ENCODE measurements around the gene HIBCH.
"Not testable (repeated sequence)": the region's sequence is repeated elsewhere in the genome, so short reads cannot be mapped to it uniquely, and the experiment has no call there.

HIBCH gene, protein sequence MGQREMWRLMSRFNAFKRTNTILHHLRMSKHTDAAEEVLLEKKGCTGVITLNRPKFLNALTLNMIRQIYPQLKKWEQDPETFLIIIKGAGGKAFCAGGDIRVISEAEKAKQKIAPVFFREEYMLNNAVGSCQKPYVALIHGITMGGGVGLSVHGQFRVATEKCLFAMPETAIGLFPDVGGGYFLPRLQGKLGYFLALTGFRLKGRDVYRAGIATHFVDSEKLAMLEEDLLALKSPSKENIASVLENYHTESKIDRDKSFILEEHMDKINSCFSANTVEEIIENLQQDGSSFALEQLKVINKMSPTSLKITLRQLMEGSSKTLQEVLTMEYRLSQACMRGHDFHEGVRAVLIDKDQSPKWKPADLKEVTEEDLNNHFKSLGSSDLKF

DNA sequence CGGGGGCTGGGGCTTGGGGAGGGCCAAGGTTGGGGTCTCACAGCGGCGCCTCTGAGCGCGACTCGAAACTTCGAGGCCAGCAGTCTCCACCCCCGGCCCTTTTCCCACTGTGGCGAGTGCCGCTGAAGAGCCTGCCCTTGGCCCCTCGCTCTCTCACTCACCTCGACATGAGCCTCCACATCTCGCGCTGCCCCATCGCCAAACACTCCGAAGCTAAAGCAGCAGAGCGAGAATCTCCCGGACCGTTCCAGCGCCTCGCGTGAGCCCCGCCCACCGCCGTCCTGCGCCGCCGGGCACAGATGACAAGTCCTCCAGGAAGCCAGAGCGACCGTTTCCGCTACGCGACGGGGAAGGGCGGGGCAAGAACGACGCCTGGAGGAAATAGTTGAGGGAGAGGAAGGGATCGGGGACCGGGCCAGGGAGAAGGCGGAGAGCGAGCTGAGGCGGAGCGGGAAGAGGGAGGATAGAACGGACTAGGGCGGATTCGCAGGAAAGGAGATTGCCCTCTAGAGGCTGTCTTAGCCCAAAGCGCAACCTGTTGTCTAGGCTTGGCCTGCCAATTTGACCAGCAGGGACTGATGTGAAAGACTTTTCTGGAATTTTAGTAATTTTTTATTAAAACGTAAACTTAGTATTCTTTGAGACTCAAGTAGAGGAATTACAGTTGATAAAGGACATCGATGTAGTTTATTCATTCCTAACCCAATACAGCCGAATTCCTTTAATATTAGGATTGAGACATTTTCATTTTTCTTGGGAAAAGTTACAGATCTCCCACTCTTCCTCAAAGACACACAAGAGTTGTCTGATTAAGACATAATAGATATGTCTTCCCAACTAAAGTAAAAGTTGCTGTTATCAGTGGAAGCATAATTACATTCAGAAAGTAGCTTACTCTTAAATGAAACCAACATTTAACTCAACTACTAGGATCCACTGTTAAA lies at the start of gene HIBCH:
Gene HIBCH (minus strand): TSS at position 272 of the 944 bp plus-strand sequence. CDS start 76 bp downstream, at position 196.
- DNase-seq, result peak; percentile 95 to 97

DNA sequence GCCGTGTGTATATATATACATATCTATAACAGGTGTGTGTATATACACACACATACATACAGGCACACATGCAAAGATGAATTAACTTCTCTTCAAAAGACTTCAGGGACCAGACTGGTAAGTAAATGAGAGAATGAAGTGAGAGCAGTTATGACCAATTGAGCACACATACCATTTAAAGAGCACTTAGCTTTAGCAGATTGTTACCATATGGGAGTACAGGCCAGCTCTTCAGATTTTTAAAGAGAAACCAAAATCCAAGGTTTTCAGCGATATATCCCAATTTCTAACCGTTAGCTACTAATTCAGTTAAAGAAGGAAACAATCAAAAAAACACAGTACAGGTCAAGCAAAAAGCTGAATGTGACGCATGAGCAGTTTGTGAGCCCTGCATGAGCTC lies 47.5 kb upstream of the HIBCH start:
- no peak for DNase-seq

DNA sequence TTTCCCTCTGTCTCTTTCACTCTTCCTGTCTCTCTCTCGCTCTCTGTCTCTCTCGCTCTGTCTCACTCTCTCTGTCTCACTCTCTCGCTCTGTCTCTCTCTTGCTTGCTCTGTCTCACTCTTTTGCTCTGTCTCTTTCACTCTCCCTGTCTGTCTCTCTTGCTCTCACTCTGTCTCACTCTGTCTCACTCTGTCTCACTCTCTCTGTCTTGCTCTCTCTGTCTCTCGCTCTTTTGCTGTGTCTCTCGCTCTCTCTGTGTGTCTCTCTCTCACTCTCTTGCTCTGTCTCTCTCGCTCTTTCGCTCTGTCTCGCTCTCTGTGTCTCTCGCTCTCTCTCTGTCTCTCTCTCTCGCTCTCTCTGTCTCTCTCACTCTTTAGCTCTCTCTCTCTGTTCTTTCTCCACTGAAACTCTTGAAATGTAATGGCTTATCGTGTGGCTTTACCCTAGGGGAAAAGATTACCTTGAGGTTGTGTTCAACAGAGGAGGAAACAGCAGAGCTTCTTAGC lies 46.7 kb upstream of the HIBCH start:
- DNase-seq, result no peak

DNA sequence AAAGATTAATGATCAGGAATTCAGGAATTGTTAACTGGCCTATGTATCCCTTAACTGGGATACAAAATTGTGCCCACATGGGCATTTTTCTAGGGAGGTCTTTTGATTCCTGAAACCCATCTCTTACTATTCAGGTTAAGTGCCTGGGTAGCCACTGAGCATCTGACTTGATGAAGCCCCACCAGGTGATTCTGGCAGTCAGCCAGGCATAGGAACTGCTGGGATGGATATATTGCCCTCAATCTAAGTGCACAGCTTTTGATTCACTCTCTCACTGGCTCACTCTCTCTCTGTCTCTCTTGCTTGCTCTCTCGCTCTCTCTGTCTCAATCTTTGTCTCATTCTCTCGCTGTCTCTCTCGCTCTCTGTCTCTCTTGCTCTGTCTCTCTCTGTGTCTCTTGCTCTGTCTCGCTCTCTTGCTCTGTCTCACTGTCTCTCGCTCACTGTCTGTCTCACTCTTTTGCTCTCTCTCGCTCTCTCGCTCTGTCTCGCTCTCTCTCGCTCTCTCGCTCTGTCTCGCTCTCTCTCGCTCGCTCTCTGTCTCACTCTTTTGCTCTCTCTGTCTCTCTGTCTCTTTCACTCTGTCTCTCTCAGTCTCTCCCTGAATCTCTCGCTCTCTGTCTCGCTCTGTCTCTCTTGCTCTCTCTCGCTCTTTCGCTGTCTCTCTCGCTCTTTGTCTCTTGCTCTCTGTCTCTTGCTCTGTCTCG lies 46.0 kb upstream of the HIBCH start:
- DNase-seq, result no peak

DNA sequence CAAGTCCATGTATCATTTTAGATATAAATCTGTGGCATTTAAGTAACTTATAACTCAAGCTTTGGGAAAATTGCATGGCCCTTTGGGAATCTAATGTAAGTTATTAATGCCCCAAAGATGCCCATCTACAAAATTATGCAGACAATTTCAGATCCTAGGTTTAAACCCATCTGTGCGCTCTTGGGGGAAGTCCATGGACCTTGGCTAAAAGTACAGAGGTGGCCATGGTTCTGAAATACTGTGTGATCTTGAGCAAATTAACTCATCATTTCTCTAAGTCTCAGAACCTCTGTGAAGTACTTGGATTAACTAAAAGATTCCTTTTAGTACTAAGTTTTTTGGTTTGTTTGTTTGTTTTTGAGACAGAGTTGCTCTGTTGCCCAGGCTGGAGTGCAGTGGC lies 43.3 kb upstream of the HIBCH start:
- no peak for DNase-seq

DNA sequence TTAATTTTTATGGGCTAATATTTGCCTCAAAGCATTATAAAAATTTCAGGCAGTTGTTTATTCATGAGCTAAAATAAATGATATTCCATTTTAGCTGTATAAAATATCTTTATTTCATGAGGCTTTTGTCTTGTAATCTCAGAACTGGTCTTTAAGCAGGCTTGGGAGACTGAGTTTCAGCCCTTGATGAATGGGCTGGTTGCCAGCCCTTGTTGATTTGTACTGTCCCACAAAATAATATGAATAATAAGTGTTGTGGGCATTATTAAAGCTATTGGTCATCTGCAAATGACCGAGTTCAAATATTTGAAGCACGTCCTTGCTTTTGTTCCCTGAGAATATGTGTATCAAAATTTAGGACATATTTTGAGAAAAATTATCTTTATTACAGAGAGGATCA lies 41.9 kb upstream of the HIBCH start:
- no peak for DNase-seq

DNA sequence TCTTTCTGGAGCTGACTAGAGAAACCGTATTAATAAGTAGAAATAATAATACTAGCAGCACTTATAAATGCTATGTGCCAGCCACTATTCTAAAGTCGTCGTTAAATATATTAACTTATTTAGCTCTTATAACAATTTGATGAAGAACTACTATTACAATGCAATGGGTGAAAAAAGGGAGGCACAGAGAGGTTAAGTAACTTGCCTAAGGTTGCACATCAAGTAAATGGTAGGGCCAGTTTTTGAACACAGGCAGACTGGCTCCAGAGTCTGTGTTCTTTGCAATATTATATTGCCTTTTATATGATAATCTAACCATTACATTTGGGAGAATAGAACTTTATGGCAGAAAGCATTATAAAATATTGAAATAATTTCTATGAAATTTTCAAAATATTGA lies 41.3 kb upstream of the HIBCH start:
- no peak for DNase-seq

DNA sequence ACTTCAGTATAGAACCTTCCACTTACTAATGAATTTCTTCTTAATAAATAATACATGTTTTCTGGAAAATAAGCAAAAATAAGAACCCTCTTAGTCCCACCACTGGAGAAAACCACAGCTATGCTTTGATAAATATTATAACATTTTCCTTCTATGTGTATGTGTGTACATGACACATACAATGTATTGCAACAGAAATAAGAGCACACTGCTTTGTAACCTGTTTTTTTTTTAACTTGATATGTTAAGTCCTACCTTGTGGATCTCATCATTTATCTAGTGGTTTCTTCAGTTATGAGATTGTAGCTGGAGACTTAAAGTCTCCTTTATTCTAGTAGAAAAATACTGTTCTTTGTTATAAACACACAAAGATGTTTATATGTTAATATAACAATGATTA lies 40.9 kb upstream of the HIBCH start:
- no peak for DNase-seq

DNA sequence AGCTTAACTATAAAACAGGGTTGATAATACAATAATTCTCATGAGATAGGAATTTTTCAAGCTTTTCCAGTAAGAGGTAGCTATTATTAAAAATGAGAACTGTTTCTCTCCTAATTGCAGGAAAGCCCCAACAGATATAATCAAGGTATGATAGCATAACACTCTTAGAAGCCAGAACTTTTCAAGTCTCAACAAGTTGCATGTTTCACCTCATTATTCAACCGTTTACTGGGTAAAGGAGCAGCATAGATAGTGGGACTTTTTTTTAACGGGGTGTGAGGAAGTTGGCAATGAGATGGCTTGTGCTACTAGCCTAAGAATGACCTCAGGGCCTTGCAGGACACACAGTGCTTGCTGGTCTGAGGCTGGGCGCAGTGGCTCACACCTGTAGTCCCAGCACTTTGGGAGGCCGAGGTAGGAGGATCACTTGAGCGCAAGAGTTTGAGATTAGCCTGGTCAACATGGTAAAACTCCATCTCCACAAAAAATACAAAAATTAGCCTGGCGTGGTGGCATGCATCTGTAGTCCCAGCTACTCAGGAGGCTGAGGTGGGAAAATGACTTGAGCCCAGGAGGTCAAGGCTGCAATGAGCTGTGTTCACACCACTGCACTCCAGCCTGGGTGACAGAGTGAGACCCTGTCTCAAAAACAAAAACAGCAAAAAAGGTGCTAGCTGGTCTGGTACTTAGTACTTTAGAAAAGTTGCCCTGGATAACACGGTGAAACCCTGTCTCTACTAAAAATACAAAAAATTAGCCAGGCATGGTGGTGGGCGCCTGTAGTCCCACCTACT lies 39.2 kb upstream of the HIBCH start:
- DNase-seq, result not testable (repeated sequence)

DNA sequence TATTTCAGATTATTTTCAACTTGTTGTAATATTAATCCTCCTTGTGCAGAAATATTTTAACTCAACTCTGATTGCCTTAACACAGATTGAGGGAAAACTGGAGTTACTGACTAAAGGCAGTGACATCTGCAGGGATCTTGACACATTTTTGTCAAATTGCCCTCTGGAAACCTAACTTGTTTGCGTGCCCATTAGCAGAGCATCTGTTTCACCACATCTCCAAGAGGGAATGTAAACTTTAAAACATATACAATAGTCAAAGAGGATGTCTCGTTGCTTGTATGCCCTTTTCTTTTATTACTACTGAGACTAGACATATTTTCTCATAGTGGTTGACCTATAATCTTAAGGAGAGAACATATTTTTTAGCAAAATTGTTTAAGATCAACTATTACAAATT lies 38.0 kb upstream of the HIBCH start:
- DNase-seq, result no peak

DNA sequence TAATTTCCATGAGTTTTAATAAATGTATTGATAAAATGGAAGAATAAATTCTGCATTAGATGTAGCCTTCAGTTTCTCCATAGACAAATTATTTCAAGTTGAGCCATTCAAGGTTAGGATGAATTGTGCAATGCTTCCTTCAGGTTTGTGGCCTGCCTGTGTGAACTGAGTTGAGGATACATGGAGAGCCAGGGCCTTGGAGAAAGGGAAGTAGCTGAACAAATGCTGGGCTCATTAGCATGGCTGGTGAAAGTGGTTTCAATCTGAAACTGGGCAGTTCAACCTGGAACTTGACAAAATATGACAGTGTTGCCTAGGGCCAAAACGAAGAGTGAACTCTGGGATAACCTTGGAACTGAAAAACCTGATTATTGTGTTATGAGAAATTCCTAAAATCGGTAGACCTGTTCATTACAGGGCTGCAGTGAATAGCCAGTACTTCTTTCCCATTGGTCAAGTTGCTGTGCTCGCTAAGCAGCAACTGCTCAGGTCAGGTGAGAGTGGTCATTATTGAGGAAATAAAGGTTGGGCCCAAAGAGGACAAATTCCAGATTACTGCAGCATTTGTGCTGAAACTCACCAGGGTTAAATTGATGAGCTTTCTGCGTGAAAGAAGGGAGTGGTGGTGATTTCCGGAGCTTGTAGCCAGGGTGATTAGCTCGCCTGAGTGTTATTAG lies 36.5 kb upstream of the HIBCH start:
- DNase-seq, result peak; percentile 88 to 90

DNA sequence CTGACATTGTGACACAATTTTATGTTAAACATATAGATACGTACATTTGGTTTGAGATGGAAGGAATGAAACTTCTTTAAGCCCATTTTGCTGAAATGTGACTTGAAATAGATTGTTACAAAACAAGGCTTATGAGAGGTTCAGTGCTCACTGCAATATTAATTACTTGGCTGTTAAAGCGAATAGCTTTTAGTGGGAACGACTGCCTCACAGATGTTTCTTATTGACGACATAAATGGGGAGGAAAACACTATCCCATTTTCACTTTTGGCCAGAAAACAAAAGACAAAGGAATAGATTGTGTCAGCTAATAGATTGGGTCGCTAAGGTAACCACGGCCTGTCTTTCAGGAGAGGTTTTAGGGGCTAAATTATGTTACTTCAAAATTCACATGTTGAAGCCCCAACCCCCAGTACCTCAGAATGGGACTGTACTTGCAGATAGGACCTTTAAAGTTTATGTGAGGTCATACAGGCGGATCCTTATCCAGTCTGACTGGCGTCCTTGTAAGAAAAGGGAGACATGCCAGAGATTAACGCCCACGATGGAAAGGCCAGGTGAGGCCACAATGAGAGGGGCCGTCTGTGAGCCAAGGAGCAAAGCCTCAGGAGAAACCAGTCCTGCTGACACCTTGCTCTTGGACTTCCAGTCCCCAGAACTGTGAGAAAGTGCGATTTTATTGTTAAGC lies 34.5 kb upstream of the HIBCH start:
- no peak for DNase-seq

DNA sequence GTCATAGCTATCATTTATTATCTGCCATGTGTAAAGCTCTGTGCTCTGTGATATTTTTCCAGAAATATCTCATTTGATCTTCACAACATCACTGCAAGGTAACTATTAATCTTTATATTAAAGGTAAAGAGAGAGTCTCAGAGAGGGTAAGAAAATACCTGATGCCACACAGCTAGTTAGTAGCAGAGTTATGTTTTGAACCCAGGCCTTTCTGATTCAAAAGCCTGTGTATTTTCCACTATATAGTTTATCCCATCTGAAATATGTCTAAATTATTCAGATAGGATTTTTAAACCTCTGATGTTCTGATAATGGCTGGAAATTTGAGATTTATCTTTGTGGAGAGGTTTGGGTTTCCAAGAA lies 33.9 kb upstream of the HIBCH start:
- DNase-seq, result no peak

DNA sequence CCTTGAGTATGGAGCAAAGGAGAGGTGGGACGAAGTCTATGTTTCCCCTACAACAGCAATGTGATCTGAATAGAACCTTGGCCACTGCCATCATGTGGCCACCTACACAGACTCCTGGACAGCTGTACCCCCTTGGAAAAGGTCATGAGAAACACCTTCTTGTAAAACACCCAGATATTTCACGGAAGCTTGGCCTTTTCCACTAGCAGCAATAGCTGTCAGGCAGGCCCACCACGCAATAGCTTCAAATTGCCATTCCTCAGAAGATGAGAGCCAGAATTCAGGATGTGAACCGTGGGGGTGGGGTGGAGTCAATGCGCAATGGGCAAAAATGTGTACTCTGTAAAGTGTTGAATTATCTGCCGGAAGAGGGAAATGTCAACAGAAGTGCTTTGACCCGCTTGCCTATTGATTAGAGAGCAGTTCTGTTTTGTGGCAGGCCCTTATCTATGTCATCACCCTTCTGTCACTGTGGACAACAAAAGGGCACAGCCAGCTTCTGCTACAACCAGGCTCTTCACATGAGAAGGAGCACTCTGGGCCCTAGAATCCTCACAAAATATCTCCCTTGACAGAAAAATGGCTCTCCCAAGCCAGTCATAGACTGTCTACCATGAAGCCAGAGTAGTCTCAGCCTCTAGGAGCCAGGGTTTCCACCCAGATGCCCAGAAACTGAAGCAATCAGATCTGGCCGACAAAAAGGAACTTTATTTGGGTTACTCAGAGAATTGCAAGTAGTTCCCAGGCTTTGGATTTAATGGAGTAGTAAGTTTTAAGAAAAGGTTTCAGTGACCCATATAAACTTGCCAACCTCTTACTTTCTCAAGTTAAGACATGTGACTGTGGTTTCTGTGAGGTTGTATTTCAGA lies 33.3 kb upstream of the HIBCH start:
- no peak for DNase-seq

DNA sequence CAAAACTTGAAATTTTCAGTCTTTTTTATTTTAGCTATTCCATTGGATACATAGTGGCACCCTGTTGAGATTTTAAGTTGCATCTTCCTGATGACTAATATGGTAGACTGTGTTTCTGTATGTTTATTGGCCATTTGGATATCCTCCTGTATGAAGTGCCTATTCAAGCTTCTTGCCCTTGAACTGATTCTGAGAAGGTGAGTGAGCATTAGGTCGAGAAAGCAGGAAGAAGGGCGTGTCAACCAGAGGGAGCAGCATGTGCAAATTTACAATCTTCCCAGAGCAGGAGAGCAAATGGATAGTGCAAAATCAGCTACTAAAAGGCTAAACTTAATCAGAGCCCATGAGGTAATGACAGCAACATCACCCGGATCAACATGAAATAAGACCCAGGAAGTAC lies 32.3 kb upstream of the HIBCH start:
- no peak for DNase-seq

DNA sequence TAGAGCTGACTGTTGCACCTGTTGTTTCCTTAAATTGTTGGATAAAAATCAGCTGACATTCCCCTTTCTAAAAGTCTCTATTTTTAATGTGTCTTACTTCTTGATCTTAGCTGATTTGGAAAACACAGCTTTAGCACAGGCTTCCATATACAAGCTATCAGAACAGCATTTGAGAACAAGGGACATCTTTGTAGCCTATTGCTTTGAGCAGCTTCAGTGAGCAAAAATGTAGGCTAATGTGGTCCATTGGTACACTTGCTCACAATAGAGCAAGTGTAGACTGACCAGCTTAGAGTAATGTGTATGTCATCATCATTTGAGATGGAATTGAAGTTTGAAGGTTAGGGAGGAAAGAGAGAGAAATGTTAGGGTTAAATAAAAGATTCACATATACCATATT lies 30.7 kb upstream of the HIBCH start:
- DNase-seq, result no peak

DNA sequence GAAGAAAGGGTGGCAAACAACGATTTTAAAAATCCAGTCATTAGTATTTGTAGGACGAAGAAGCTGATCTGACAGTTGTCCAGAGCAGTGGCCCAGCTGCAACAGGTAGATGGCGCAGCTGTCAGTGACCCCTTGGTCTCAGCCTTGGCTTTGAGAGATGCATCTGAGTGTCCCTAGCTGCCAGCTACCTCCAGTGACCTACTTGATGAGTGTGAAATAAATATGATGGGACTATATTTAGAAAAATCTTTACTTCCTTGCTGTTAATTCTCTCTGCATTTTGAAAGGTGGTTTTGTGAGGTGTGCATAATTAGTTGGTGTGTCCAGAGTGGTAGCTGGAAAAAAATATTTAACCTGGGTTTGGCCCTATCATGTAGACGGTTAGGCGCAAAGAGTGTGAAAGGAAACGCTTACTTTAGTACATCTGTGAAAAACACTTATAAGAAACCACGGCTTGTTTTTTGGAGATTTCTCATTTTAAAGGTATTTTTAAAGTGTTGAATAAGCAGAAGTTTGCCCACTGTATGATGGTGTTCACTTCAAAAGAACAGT lies 24.7 kb upstream of the HIBCH start:
- peak; percentile 11 to 36 for DNase-seq

DNA sequence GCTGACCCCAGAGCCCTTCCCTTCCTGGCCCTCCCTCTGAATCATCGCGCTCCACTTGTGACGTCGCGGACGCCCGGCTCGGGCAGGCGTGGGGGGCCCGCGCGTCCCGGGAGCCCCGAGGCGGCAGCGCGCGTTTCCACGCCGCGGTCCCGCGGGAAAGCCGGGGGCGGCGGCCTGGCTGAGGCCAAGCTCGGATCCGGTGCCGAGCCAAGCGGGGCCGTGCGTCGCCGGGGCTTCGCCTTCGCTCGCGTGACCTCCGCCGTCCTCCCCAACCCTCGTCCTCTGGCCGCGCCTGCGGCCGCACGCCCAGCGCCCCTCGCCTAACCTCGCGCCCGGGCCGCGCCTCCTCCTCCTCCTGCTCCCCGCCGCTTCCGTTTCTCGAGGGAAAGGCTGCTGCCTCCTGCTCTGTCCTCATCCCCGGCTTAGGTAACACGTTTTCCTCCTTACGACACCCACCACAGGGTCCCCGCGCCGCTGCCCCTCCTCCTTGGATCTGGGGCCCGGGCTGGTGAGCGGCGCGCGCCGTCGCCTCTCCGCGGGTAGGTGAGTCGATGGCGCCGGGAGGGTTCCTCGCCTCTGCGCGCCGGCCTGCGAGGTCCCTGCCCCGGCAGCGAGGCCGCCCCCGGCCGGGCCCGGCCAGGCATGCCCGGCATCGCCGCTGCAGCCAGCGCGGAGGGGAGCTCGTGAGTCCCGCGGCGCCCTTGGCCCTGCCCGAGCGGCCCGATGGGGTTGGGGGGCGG lies 24.1 kb upstream of the HIBCH start, which contains the start of gene INPP1:
Gene INPP1 (plus strand): TSS at position 54 of the 740 bp plus-strand sequence. CDS start 16,514 bp downstream, outside the sequence.
- peak; percentile 73 to 74 for DNase-seq

DNA sequence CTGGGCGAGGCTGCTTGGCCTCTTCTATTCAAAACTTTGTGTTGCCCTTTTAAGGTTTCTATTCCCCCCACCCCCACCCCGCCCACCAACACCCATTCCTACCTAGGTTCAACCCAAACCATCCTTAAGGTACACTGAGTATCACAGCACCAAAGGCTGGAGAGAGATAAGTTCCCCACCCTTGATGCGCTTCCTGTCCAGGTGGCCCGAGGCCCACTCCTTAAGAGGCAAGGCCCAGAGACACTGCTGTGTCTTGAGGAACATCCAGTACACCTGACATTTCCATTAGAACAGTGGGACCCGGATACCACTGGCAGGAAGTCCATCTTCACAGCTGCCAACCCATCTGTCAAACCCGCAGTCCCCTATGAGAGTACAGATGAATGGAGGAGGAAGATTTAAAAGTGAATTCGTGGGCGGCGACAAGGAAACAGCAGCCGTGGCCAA lies 23.5 kb upstream of the HIBCH start:
- DNase-seq, result no peak

Data from AML-193 (cell line).